Fibroblast of skin of abdomen (primary cell): Measurements from ENCODE around the gene ZNF700. TPM values are rescaled to one million over a fixed set of nuclear protein-coding genes. Genes with fewer than 3 reads are reported as not detected.
"Not testable (repeated sequence)": the region's sequence is repeated elsewhere in the genome, so short reads cannot be mapped to it uniquely, and the experiment has no call there.

Experiments used
- DNase-seq: peaks from one replicate; pipeline ENCODE4 v3.0.0-alpha.2; 2013
- polyA plus RNA-seq, 2 experiments: library from polyadenylated mRNA; unstranded; fragments of 120-200 nt; gene quantifications; one replicate each; pipeline ENCODE4 v1.2.1, GENCODE V29; 2013; ENCODE audit not compliant: insufficient read length in 2 of 2

The ZNF700 gene
- polyA plus RNA-seq (2013, experiment 1 of 2; ENCODE audit: insufficient read length), result 6.6 TPM
- 7.0 TPM for polyA plus RNA-seq (2013, experiment 2 of 2; ENCODE audit: insufficient read length)

DNA sequence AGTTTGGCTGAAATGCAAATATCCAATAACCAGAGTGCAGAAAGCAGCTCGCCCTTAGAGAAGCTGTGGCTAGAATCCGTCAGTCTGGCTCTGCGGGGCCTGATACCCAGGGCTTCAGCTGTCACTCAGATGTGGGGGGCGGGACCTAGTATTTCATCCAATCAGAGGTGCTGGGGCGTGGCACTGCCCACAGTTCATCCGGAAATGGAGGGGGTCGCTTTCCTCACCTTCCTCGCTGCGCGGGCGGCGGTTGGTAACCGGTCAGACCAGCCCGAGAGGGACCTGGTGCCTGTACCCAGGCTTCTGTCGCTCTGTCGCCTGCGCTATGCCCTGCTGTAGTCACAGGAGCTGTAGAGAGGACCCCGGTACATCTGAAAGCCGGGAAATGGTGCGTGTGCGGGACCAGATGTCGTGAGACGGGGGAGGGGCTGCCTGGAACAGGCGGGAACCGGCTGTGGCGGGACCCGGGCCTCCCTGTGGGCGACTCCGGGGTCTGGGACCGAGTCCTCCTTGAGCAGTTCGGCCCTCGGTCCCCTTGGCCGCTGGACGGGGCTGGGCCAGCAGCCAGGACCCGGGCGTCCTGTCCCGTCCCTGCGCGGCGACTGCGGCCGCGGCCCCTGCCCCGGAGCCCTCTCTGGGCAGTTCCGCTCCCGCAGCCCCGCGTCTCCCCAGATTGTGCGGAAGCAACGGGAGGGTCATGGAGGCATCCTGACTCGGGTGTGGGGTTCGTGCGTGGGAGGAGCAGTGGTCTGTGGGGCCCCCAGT, at the start of gene ZNF700:
ZNF700 (plus strand) TSS at position 222 of the 765 bp plus-strand sequence; CDS start at position 326, 104 bp downstream.
- peak; percentile 92 for DNase-seq

GRCh38 chr19:11879687-11880266, 45.1 kb upstream of the ZNF700 start:
- not testable (repeated sequence) for DNase-seq

DNA sequence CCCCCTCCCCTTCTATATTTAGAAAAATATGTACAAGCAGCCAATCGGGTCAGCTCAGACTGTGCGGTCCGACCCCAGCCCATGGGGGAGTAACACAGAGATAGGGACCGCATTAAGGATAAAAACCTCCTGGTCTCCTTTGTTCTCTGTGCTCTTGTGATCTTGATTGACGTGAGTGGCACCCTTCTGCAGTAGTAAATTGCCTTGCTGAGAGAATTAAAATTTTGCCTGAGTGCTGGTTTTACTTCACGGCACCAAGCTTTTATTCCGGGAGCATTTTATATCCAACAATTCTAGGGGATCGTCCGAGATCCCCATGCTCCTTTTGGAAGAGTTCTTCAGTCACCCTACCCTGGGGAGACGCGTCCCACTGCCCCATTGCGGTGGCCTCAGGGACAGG, 44.3 kb upstream of the ZNF700 start:
- no peak for DNase-seq

GRCh38 chr19:11881151-11881800, 43.6 kb upstream of the ZNF700 start:
- peak; percentile 36 for DNase-seq

DNA sequence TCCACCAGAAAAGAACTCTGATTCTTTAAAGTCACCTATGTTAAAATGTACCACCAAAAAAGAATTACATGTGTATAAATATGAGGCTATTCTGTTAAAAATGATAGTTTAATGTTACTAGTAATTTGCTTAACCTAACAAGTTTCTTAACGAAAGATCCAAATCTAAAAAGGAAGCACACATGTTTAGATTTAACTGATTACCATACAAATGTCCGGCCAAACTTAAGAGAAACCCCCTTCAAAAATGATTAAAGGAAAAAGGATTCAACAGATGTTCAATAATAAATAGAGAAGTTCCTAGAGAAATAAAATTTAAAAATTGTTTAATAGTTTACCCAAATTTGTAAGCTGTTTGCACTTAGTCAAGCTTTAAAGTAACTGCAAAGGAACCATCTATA, 42.3 kb upstream of the ZNF700 start:
- no peak for DNase-seq

DNA sequence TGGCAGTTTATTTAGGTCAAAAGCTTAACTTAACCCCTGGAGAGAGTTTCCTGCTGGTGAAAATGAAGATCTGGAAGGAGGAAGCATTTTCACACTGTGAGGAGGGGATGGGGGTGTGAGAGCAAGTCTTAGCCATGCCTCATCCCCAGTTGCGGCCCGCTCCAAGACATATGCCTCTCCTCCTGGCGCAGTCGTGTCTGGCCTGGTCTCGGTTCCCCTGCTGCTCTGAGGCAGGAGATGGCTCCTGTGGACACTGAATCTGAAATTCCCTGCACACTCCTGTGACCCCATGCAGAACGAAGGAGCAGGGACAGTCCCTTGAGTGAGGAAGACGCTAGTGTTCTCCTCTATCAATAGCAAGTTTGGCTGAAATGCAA, 37.7 kb upstream of the ZNF700 start:
- peak; percentile 25 for DNase-seq

GRCh38 chr19:11887611-11888531, 37.0 kb upstream of the ZNF700 start, which contains the start of gene ZNF69:
TSS of gene ZNF69 (plus strand) at chr19:11887782. CDS start at chr19:11887924, 142 bp downstream.
- peak; percentile 81 for DNase-seq

DNA sequence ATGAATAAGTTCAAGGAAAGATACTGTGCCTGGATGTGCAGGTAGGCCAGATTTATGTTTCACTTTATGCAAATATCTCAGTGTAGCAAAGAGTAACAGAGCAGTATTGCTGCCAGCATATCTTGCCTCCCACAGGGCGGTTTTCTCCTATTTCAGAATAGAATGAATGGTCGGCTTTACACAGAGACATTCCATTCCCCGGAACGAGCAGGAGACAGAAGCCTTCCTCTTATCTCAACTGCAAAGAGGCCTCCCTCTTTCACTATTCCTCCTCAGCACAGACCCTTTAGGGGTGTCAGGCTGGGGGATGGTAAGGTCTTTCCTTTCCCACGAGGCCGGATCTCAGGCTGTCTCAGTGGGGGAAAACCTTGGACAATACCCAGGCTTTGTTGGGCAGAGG, 35.0 kb upstream of the ZNF700 start:
- not testable (repeated sequence) for DNase-seq

- DNase-seq, result no peak
Measured at GRCh38 chr19:11890634-11891033, 34.3 kb upstream of the ZNF700 start.

GRCh38 chr19:11894851-11895250, 30.1 kb upstream of the ZNF700 start:
- no peak for DNase-seq

GRCh38 chr19:11902228-11902627, 22.7 kb upstream of the ZNF700 start:
- DNase-seq, result no peak

DNA sequence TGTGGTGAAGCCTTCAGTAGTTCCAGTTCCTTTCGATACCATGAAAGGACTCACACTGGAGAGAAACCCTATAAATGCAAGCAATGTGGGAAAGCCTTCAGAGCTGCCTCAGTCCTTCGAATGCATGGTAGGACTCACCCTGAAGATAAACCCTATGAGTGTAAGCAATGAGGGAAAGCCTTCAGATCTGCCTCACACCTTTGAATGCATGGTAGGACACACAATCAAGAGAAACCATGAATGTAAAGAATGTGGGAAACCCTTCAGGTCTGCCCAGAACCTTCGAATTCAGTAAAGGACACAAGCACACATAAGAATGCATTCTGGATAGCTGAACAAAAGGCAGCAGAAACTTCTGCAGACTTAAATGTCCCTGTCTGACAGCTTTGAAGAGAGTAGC, 19.0 kb upstream of the ZNF700 start:
- no peak for DNase-seq

GRCh38 chr19:11911937-11912336, 13.0 kb upstream of the ZNF700 start:
- DNase-seq, result not testable (repeated sequence)

DNA sequence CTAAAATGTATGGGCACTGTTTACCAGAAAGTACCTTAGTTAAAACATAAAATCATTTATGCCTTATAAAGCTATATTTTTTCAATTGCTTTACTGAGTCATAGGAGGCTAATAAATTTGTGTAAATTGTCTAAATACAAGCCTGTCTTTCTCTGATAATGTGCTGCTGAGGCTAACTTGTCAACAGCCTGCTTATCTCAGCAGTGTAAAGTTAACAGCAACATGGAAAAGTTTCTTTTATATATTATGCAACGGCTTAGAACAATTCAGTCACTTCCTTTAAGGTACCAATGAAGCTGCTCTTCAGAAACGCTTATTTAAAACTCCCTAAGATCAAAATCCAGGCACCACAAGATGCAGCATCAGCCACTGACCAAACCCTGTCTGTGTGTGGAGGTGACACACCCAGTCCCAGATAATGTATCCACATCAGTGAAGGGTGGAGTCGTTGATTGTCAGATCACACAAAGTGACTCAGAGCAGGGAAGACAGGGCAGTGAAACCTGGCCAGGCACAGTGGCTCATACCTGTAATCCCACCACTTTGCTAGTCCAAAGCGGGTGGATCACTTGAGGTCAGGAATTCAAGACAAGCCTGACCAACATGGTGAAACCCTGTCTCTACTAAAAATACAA, 10.4 kb upstream of the ZNF700 start:
- not testable (repeated sequence) for DNase-seq

DNA sequence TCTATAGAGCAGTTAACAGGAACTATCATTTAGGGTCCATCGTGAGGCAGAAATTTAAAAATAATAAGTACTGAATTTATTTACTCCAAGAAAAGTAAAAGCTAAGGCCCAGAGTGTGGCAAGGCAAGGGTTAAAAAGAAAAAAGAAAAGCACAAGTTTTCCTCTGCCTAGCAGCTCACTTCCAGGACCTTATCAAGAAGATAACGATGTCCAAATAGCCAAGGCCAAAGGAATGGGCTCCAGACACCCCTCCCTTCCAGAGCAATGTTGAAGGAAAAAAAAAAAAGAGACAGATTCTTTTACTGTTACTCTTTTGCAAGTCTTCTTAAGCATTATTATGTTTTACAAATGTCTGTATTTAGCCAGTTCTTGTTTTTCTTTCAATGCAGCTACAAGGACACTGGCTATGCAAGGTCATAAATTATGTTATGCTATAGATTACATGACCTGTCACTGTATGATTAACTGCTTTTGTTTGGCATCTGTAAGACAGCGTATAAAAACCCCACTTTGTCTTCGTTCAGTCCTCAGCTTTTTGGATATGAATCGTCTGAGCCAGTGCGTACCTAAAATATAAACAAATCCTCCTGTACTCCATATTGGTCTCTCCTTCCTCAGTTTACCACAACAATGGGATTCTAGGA, 2.9 kb upstream of the ZNF700 start:
- no peak for DNase-seq

DNA sequence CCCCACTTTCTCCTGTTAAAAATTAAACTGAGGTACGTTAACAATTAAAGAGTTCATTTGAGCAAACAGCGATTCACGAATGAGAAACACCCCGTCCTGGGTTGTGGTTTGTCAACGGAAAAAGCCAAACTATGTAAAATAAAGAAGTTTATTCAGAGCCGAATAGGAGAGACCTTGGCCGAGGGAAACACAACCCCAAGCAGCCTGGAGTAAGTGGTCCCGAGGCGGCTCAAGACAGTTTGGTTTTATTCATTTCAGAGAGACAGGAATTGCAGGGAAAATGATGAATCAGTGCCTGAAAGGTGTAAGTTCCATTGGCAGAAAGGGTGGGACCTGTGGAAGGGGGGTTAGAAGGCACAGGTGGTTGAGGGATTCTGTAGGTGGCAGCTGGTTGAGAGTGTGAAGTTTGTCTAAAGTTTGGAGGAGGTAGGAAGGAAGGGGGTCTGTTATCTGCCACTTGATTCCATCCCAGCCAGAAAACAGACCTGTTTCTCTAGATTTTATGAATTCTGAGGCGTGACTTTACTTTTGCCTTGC, 812 bp downstream of the ZNF700 start:
- not testable (repeated sequence) for DNase-seq

- no peak for DNase-seq
Measured at GRCh38 chr19:11927227-11927626, 2.3 kb downstream of the ZNF700 start.

DNA sequence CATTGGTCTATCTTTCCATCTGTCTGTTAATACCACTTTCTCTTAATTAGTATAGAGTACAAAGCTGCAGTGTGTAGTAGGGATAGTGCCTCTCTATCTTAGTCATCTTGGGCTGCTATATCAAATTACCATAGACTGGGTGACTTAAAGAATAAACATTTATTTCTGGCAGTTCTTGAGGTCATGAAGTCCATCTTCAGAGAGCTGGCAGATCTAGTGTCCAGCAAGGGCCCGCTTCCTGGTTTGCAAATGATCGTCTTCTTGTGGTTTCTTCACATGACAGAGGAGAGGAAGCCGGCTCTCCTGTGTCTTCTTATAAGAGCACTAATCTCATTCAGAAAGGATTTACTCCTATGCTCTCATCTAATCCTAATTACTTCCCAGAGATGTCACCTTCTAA, 6.1 kb downstream of the ZNF700 start:
- DNase-seq, result no peak

- DNase-seq, result no peak
Measured at GRCh38 chr19:11931513-11931912, 6.6 kb downstream of the ZNF700 start.

DNA sequence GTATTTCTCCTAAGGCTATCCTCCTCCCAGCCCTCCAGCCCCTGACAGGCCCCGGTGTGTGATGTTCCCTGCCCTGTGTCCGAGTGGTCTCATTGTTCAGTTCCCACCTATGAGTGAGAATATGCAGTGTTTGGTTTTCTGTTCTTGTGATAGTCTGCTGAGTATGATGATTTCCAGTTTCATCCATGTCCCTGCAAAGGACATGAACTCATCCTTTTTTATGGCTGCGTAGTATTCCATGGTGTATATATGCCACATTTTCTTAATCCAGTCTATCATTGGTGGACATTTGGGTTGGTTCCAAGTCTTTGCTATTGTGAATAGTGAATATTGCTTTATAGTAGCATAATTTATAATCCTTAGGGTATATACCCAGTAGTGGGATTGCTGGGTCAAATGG, 10.9 kb downstream of the ZNF700 start:
- not testable (repeated sequence) for DNase-seq

GRCh38 chr19:11938383-11938782, 13.5 kb downstream of the ZNF700 start:
- not testable (repeated sequence) for DNase-seq
